ENCODE data around the gene DDX21.
A peak's percentile ranks its signal among the peaks of the same experiment; 100 is the strongest.
"Not testable (repeated sequence)": the region's sequence is repeated elsewhere in the genome, so short reads cannot be mapped to it uniquely, and the experiment has no call there.

DDX21 gene

DNA sequence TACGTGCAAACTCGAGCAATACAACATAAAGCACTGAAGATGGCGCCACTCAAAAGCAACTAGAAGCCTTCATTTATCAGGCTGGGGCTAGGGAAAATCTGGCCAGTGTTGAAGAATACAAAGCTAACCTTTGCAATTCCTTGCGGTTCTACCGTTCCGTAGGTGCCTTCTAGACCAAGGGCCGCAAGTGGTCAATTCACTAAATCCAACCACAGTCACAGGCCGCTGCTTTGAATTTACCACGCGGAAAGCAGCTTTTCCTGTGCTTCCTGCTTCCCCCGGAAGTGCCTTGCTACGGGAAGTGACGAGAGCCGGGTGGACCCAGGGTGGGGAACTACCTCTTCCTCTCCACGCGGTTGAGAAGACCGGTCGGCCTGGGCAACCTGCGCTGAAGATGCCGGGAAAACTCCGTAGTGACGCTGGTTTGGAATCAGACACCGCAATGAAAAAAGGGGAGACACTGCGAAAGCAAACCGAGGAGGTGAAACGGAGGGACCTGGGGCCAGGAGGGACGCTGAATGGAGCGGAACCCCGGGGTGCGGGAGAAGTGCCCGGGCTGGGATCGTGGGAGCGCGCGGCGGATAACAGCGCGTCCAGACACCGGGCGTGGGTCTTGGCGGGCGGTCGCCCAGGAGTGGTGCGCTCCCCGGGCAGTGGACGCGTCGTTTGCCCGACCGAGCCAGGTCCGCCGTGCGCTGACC lies at the start of gene DDX21:
TSS of gene DDX21 (plus strand) at position 339 of the 701 bp plus-strand sequence. CDS start at position 395, 56 bp downstream.
- peak; percentile 97 for DNase-seq (ENCODE audit: low spot score)

DNA sequence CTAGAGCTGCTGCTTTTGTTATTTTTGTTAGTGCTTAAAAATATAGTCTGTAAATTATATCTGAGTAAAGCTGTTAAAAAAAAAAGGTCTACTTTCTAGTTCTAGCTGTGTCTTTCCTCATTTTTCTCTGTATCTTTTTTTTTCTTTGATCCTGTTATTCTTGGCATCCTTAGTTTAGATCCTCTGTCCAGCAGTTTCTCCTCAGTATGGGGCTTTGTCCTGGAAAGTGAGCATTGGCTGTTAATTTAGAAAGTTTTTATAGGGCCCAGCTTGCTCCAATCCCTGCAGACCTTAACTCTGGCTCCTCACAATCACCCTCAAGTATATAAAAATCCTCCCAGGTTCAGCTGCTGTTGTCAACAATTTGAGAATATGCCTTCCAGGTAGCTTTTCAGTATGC lies 31.4 kb upstream of the DDX21 start:
- DNase-seq (ENCODE audit: low spot score), result no peak

GRCh38 chr10:68925489-68925888 lies 30.5 kb upstream of the DDX21 start:
- DNase-seq (ENCODE audit: low spot score), result no peak

- DNase-seq (ENCODE audit: low spot score), result not testable (repeated sequence)
Measured at GRCh38 chr10:68929157-68929556, 26.8 kb upstream of the DDX21 start.

GRCh38 chr10:68929888-68930287 lies 26.1 kb upstream of the DDX21 start:
- DNase-seq (ENCODE audit: low spot score), result not testable (repeated sequence)

DNA sequence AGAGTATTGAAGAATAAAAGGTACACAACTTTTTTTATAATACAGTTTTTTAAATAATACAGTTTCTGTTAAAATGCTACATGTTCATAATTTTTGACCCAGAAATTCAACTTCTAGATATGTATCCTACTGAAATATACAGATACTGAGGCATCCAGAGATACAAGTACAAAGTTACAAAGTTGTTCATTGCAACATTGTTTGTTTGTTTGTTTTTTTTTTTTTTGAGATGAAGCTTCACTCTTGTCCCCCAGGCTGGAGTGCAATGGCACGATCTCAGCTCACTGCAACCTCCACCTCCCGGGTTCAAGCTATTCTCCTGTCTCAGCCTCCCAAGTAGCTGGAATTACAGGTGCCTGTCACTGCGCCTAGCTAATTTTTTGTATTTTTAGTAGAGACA lies 23.1 kb upstream of the DDX21 start:
- not testable (repeated sequence) for DNase-seq (ENCODE audit: low spot score)

DNA sequence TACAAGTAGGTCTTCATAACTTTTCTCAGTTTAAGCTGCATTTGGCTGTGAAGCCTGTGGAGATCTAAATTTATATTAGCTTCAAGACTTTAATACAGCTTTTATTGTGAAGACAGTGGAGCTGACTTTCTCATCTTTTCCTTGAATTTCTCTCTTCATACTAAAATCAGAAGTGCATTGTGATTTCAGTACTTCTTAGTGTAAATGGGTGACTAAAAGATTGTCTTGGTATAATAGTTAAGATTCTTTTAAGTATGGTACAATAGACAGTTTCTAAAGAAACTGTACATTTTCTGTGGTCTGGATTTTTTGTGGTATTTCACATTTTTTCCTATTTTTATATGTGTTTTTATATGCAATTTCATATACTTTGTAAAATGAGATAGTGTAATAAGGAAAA lies 21.0 kb upstream of the DDX21 start:
- DNase-seq (ENCODE audit: low spot score), result no peak

GRCh38 chr10:68938117-68938516 lies 17.9 kb upstream of the DDX21 start:
- DNase-seq (ENCODE audit: low spot score), result no peak

- no peak for DNase-seq (ENCODE audit: low spot score)
Measured at GRCh38 chr10:68938884-68939283, 17.1 kb upstream of the DDX21 start.

- DNase-seq (ENCODE audit: low spot score), result not testable (repeated sequence)
Measured at GRCh38 chr10:68940917-68941316, 15.1 kb upstream of the DDX21 start.

- DNase-seq (ENCODE audit: low spot score), result no peak
Measured at GRCh38 chr10:68950598-68950997, 5.4 kb upstream of the DDX21 start.

GRCh38 chr10:68954904-68955303 lies 1.1 kb upstream of the DDX21 start:
- no peak for DNase-seq (ENCODE audit: low spot score)

GRCh38 chr10:68955355-68955831 lies 577 bp upstream of the DDX21 start:
- no peak for DNase-seq (ENCODE audit: low spot score)

DNA sequence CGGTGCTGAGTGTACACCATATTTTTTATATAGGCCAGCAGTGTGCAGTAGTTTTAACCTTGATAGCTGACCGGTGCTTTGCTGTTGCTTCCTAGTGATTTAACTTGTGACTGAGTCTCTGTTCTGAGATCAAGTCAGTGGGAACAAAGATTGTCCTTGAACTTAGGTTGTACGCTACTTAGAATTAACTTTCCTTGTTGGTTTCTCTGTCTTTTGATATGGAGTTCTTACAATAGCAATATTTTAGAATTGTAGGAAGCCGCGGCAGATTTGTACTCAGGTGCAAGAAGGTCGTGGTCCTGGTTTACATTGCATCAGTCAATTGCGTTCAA lies 1.3 kb downstream of the DDX21 start:
- no peak for DNase-seq (ENCODE audit: low spot score)

- no peak for DNase-seq (ENCODE audit: low spot score)
Measured at GRCh38 chr10:68957654-68958053, 1.7 kb downstream of the DDX21 start.

GRCh38 chr10:68959695-68960527 lies 3.9 kb downstream of the DDX21 start:
- DNase-seq (ENCODE audit: low spot score), result no peak

- DNase-seq (ENCODE audit: low spot score), result no peak
Measured at GRCh38 chr10:68963151-68963550, 7.2 kb downstream of the DDX21 start.

- DNase-seq (ENCODE audit: low spot score), result no peak
Measured at GRCh38 chr10:68973975-68974374, 18.0 kb downstream of the DDX21 start.

- DNase-seq (ENCODE audit: low spot score), result not testable (repeated sequence)
Measured at GRCh38 chr10:68975936-68976473, 20.0 kb downstream of the DDX21 start.

DNA sequence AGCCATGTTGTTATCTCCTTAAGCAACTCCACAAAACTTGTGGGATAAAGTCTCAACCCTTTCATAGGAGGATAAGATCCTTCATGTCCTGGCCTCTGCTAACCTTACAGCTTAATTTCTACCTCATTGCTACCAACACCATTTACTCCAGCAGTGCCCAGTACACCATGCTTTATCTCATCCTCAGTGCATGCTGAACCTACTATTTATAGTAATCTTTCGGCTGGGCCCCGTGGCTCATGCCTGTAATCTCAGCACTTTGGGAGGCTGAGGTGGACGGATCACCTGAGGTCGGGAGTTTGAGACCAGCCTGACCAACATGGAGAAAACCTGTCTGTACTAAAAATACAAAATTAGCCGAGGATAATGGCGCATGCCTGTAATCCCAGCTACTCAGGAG lies 23.8 kb downstream of the DDX21 start:
- not testable (repeated sequence) for DNase-seq (ENCODE audit: low spot score)

GRCh38 chr10:68981074-68981473 lies 25.1 kb downstream of the DDX21 start:
- no peak for DNase-seq (ENCODE audit: low spot score)

GRCh38 chr10:68982389-68982788 lies 26.4 kb downstream of the DDX21 start:
- DNase-seq (ENCODE audit: low spot score), result no peak

- DNase-seq (ENCODE audit: low spot score), result peak; percentile 11
Measured at GRCh38 chr10:68987611-68988010, 31.6 kb downstream of the DDX21 start.

Data from cerebellar cortex (tissue), 1 donor.